ENCODE measurements around the gene RAI1. TPM values are rescaled to one million over a fixed set of nuclear protein-coding genes. Genes with fewer than 3 reads are reported as not detected.

Gene RAI1
- total RNA-seq, 1 donor from 2014 or later, result 40.1 TPM

- Mint-ChIP-seq H3K27me3 (ENCODE audit: unreplicated experiment) (no peaks in the 10 kb centered on the region), H3K9me3 (ENCODE audit: unreplicated experiment) (no peaks in the 10 kb centered on the region), H3K36me3 (ENCODE audit: unreplicated experiment) (no peaks in the 10 kb centered on the region), H3K4me3 (ENCODE audit: unreplicated experiment) (no peak overlapping the region), H3K4me1 (ENCODE audit: unreplicated experiment) (peaks cover 34% of the 10 kb centered on the region), H3K27ac (ENCODE audit: unreplicated experiment) (peak overlapping the region; percentile 60)
- TF ChIP-seq CTCF (IDR thresholded peaks at IDR 0.05), result peak; percentile 100
- DNase-seq (ENCODE audit: extremely low spot score, unreplicated experiment), result peak; percentile 91
Measured at GRCh38 chr17:17812211-17813054, 131.2 kb downstream of the RAI1 start.

DNA sequence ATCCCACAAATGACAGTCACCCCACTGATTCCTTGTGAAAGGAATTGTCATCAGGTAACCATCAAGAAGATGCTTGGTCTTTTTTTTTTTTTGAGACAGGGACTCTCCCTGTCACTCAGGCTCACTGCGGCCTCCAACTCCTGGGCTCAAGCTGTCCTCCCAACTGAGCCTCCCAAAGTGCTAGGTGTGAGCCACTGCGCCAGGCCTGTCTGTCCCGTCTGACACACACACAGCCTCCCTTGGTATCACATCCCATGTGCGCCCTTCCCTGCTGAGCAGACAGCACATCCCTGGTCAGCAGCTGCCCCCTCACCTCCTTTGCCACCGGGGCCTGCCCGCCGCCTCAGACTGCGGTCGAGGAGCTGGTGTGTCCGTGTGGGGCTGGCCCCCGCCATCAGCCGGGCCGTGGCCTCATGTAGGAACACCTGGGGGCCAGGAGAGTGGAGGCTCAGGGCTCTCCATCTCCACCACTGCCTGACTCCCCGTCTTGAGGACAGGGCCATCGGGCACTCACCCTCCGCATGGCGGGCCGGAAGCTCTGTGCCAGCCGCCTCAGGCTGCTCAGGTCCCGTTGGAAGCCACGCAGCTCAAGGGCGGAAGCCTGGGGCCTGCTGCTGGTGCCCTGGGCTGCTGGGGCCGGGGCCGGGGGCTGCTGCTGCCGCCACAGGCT, 131.9 kb downstream of the RAI1 start:
- Mint-ChIP-seq H3K27ac (ENCODE audit: unreplicated experiment) (no peak overlapping the region), H3K4me3 (ENCODE audit: unreplicated experiment) (no peak overlapping the region), H3K9me3 (ENCODE audit: unreplicated experiment) (no peaks in the 10 kb centered on the region), H3K4me1 (ENCODE audit: unreplicated experiment) (peaks cover 31% of the 10 kb centered on the region), H3K36me3 (ENCODE audit: unreplicated experiment) (peaks cover 3% of the 10 kb centered on the region), H3K27me3 (ENCODE audit: unreplicated experiment) (no peaks in the 10 kb centered on the region)
- no peak for TF ChIP-seq CTCF (IDR thresholded peaks at IDR 0.05)
- no peak for DNase-seq (ENCODE audit: extremely low spot score, unreplicated experiment)

- DNase-seq (ENCODE audit: extremely low spot score, unreplicated experiment), result no peak
- H3K27me3 Mint-ChIP-seq (ENCODE audit: unreplicated experiment), result no peaks in the 10 kb centered on the region
- no peaks in the 10 kb centered on the region for H3K9me3 Mint-ChIP-seq (ENCODE audit: unreplicated experiment)
- H3K4me3 Mint-ChIP-seq (ENCODE audit: unreplicated experiment), result no peak overlapping the region
- H3K27ac Mint-ChIP-seq (ENCODE audit: unreplicated experiment), result no peak overlapping the region
- TF ChIP-seq CTCF (IDR thresholded peaks at IDR 0.05), result no peak
- H3K36me3 Mint-ChIP-seq (ENCODE audit: unreplicated experiment), result peaks cover 6% of the 10 kb centered on the region
- H3K4me1 Mint-ChIP-seq (ENCODE audit: unreplicated experiment), result peaks cover 29% of the 10 kb centered on the region
Measured at GRCh38 chr17:17813725-17814095, 132.5 kb downstream of the RAI1 start.

DNA sequence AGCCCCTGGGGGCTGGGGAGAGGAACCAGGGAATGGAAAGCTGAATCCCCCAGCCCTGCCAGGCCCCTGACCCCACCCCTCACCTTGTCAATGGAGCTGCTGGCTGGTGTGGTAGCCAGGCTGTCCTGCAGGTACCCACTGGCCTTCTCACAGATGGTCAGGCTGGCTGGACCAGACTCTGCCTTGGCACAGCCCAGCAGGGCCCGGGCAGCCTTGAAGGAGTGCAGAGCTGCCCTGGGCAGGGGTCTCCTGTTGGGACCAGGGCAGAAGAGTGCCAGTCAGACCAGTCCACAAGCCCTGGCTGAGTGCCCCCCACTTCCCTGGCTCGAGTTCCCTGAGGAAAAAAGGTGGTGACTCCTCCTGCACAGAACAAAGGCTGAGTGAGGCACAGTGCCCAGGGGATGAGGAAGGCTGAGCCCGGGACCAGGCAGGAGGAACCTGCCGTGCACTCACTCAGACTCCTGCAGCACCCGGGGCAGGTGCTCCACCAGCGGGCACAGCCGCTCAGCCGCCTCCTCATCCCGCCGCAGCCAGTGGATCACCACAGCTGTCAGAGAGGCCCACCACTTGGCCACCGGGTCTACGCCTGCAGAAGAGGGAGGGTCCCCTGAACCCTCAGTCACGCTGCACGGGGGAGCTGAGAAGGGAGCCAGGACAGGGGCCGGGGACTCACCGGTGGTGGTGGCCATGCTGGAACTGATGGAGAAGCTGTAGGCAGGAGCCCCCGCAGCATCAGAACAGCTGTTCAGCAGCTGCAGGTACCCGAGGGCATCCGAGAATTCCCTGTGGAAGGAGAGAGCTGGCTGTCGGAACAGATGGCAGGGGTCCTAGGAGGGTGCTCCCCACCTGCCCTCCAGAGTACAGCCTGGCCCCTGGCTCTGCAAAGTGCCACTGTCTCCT, 133.2 kb downstream of the RAI1 start:
- H3K36me3 Mint-ChIP-seq (ENCODE audit: unreplicated experiment), result peaks cover 11% of the 10 kb centered on the region
- H3K4me1 Mint-ChIP-seq (ENCODE audit: unreplicated experiment), result peaks cover 25% of the 10 kb centered on the region
- peak overlapping the region; percentile 27 for H3K27ac Mint-ChIP-seq (ENCODE audit: unreplicated experiment)
- TF ChIP-seq CTCF (IDR thresholded peaks at IDR 0.05), result no peak
- no peak overlapping the region for H3K4me3 Mint-ChIP-seq (ENCODE audit: unreplicated experiment)
- H3K27me3 Mint-ChIP-seq (ENCODE audit: unreplicated experiment), result no peaks in the 10 kb centered on the region
- H3K9me3 Mint-ChIP-seq (ENCODE audit: unreplicated experiment), result no peaks in the 10 kb centered on the region
- DNase-seq (ENCODE audit: extremely low spot score, unreplicated experiment), result no peak
